ENCODE data around the gene ACAA1.
"Not testable (repeated sequence)": the region's sequence is repeated elsewhere in the genome, so short reads cannot be mapped to it uniquely, and the experiment has no call there.

ACAA1 gene

GRCh38 chr3:38136777-38137614 lies at the start of gene ACAA1:
Gene ACAA1, minus strand, starts transcription at chr3:38137127. Its CDS starts 92 bp downstream, at chr3:38137035.
- DNase-seq, result peak; percentile 87

GRCh38 chr3:38177181-38177580 lies 40.3 kb upstream of the ACAA1 start:
- DNase-seq, result no peak

GRCh38 chr3:38173834-38174418 lies 37.0 kb upstream of the ACAA1 start:
- no peak for DNase-seq

GRCh38 chr3:38171622-38172021 lies 34.7 kb upstream of the ACAA1 start:
- DNase-seq, result no peak

- no peak for DNase-seq
Measured at GRCh38 chr3:38170722-38171121, 33.8 kb upstream of the ACAA1 start.

- no peak for DNase-seq
Measured at GRCh38 chr3:38169027-38169317, 32.0 kb upstream of the ACAA1 start.

- no peak for DNase-seq
Measured at GRCh38 chr3:38168151-38169026, 31.5 kb upstream of the ACAA1 start.

GRCh38 chr3:38167591-38167990 lies 30.7 kb upstream of the ACAA1 start:
- no peak for DNase-seq

GRCh38 chr3:38165722-38166387 lies 28.9 kb upstream of the ACAA1 start:
- DNase-seq, result no peak

- DNase-seq, result peak; percentile 92
Measured at GRCh38 chr3:38164952-38165721, 28.2 kb upstream of the ACAA1 start, which contains the start of gene OXSR1. Gene OXSR1, plus strand, starts transcription at chr3:38165537. Its CDS starts 340 bp downstream, at chr3:38165877.

GRCh38 chr3:38164643-38164951 lies 27.7 kb upstream of the ACAA1 start:
- DNase-seq, result no peak

GRCh38 chr3:38163841-38164642 lies 27.1 kb upstream of the ACAA1 start:
- no peak for DNase-seq

GRCh38 chr3:38163117-38163840 lies 26.4 kb upstream of the ACAA1 start:
- no peak for DNase-seq

- DNase-seq, result not testable (repeated sequence)
Measured at GRCh38 chr3:38160704-38161103, 23.8 kb upstream of the ACAA1 start.

- DNase-seq, result no peak
Measured at GRCh38 chr3:38158472-38158871, 21.5 kb upstream of the ACAA1 start.

GRCh38 chr3:38157595-38157994 lies 20.7 kb upstream of the ACAA1 start:
- no peak for DNase-seq

GRCh38 chr3:38157117-38157516 lies 20.2 kb upstream of the ACAA1 start:
- no peak for DNase-seq

- DNase-seq, result no peak
Measured at GRCh38 chr3:38155825-38156224, 18.9 kb upstream of the ACAA1 start.

GRCh38 chr3:38154625-38155255 lies 17.8 kb upstream of the ACAA1 start:
- DNase-seq, result no peak

GRCh38 chr3:38154033-38154494 lies 17.1 kb upstream of the ACAA1 start:
- DNase-seq, result no peak
